PFSK-1 (cell line): ENCODE measurements around the gene STPG2.

Experiments
- POLR2AphosphoS5 ChIP-seq: IDR thresholded peaks from 2 replicates; pipeline ENCODE4 v1.6.1; 2012; ENCODE audit warnings: low read depth, mild to moderate bottlenecking, control low read depth, low read length, moderate library complexity
- REST ChIP-seq, 2 experiments: IDR thresholded peaks; 2 replicates each; pipeline versions ENCODE4 v1.6.1 to v1.8.0; 2011 to 2012; ENCODE audit warnings: low read depth in 2 of 2, low read length in 2 of 2, control low read depth in 1 of 2, inconsistent platforms in 1 of 2, mild to moderate bottlenecking in 1 of 2, moderate library complexity in 1 of 2; ENCODE audit not compliant: insufficient read depth in 1 of 2
- SIN3A ChIP-seq: IDR thresholded peaks from 2 replicates; pipeline ENCODE4 v1.6.1; 2012; ENCODE audit warnings: mild to moderate bottlenecking, low read length, moderate library complexity, borderline replicate concordance; ENCODE audit not compliant: insufficient read depth
- TAF1 ChIP-seq: IDR thresholded peaks from 2 replicates; pipeline ENCODE4 v1.6.1; 2012; ENCODE audit warnings: low read length, control low read depth, borderline replicate concordance; ENCODE audit not compliant: insufficient read depth

- TF ChIP-seq REST (IDR thresholded peaks at IDR 0.05; ENCODE audit: insufficient read depth in 1 of 2, low read depth in 2 of 2, low read length in 2 of 2): no peak
- no peak for TF ChIP-seq POLR2AphosphoS5
- no peak for TF ChIP-seq SIN3A
- TF ChIP-seq TAF1: no peak
Measured at GRCh38 chr4:97664741-97665140, 478.5 kb downstream of the STPG2 start.
